Measurements from ENCODE around the gene CCDC126.
A peak's percentile ranks its signal among the peaks of the same experiment; 100 is the strongest.
"Not testable (repeated sequence)": the region's sequence is repeated elsewhere in the genome, so short reads cannot be mapped to it uniquely, and the experiment has no call there.

Gene CCDC126, protein sequence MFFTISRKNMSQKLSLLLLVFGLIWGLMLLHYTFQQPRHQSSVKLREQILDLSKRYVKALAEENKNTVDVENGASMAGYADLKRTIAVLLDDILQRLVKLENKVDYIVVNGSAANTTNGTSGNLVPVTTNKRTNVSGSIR
- total RNA-seq = 8.4 to 15.9 reads per million in 2 donors

DNA sequence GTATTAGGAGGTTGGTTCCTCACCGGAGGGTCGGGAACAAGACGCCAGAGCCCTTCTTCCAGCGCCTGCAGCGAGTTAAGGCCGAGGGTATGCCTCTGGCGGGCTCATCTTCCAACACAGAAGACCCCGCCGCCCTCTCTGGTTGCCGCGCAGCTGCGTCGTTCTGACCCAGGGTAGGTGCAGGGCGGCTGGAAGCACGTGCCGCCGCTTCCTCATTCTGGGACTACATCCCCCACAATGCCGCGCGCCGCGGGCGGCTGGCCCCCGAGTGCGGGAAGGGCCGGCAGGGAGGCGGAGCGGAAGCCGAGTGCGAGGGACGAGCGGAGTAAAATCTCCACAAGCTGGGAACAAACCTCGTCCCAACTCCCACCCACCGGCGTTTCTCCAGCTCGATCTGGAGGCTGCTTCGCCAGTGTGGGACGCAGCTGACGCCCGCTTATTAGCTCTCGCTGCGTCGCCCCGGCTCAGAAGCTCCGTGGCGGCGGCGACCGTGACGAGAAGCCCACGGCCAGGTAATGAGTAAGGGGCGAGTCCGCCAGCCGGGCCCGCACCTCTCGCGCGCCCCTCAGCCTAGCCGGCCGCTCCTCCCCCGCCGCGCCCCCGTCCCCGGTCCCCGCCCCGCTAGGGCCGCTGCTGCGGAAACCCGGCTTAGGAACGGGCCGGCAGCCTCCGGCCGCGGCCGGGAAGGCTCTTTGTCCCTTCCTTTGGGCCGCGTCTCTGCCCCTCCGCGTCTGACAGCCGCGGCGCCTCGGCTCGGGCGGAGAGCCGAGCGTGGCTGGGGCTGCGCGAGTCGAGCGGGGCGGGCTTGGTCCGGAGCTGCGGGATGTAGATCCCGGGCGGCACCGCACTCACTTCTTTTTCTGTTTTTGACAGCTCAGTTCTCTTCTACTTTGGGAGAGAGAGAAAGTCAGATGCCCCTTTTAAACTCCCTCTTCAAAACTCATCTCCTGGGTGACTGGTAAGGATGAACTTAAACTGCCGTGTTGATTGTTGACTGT is at the start of gene CCDC126:
Gene CCDC126 (plus strand): TSS at position 289 of the 998 bp plus-strand sequence. CDS start 13,934 bp downstream, outside the sequence.
- peak; percentile 75 for DNase-seq

DNA sequence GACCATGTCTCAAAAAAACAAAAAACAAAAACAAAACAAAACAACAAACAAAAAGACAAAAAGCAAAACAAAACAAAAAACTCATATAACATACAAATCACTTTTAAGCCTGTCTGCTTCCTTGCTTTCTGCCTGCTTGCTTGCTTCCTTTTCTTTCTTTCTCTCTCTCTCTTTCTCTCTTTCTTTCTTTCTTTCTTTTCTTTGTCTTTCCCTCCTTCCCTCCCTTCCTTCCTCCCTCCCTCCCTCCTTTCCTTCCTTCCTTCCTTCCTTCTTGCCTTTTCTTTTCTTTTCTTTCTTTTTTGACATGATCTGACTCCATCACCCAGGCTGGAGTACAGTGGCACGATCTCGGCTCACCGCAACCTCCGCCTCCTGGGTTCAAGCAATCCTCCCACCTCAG is 49.5 kb upstream of the CCDC126 start:
- no peak for DNase-seq

DNA sequence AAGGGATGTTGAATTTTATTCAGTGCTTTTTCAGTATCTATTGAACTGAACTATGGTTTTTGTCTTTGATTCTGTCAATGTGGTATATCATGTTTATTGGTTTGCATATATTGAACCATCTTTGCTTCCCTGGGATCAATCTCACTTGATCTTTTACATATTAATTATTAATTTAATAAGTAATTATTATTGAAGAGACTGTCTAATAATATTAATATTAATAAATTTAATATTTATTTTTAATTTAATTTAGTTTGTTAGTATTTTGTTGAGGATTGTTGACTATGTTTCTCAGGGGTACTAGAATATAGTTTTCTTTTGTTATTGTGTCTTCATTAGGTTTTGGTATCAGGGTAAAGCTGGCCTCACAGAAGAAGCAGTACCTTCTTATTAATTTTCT is 38.9 kb upstream of the CCDC126 start:
- no peak for DNase-seq

DNA sequence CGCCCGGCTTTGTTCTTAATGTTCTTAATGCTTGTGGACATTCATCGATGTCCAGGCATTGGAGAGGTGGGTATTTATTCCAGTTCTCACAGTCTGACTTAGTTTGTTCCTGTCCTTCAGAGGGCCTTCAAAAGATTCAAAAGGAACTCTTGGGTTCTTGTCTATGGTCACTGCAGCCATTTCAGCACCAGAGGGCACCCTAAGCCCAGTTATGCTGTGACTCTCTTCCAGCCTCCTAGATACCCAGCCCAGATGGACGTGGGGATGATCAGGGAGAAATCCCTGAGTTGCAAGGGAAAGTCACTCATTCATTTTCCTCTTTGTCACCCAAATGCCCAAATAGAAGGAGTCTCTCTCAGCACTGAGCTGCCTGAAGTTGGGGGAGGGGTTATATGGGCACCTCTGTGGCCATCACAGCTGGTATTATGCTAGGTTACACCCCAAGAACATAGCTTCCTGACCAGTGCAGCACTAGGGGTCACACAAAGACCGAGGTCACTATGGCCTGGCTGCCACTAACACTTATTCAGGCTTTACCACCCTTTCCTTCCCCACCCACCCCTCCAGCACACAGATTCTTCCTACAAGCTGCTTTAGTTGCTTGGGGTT is 26.5 kb upstream of the CCDC126 start:
- peak; percentile 59 for DNase-seq

DNA sequence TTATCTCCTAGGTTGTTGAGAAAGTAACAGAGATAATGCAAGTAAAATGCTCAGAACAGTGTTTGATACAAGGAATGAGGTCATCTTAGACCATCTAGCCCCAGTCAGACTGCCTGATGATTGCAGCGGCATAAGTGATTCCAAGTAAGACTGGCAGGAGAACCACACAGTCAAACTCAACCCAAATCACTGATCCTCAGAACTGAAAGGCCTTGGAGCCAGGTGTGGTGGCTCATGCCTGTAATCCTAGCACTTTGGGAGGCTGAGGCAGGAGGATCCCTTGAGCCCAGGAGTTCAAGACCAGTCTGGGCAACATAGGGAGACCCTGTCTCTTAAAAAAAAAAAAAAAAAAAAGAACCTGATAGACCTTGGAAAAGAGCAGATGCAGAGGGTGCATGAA is 15.2 kb upstream of the CCDC126 start:
- not testable (repeated sequence) for DNase-seq

DNA sequence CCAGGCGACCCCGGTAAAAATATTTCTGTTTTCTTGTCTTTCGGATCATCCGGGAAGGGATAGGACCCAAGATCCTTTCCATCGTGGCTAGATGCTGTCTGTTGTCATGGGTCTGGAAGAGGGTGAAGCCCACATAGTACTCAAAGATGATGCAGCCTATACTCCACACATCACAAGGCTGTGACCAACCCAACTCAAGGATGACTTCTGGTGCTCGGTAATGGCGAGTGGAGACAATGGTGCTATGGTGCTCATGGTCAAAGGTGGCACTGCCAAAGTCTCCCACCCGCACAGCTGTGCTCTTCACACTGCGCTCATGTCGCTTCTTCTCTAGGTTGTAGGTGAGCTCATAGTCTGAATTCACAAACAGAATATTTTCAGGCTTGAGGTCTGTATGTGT is 11.9 kb upstream of the CCDC126 start:
- DNase-seq = not testable (repeated sequence)

DNA sequence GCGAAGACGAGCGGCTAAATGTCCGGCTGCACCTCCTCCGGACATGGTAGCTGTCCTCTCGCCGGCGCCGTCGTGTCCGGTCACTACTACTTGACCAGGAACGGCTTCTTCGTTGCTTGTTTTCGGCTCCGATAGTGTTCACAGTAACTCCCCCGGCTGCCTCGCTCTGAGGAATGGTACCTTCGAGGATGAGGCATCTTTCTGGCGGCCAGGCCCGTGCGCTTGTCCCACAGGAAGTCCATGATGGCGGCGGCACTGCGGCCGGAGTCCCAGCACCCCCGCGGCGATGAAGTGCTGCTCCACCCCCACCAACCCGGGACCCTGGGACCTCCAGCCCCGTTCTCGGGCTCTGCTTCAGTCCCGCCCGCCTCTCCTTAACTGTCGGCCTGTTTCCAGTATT is 11.0 kb upstream of the CCDC126 start:
- no peak for DNase-seq

DNA sequence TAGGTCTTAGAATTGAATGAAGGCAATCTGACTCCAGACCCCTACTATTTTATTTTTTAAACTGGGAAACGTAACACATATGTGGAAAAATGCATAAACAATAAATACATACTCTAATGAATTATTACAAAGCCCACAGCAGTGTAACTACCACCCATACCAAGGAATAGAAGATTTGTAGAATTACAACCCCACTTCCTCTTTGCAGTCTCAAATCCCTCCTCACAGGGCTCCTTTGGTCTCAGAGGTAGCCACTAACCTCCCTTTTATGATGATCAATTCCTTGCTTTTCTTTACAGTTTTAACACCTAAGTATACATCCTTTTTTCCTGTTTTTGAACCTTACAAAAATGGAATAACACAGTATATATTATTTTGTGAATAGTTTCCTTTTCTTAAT is 6.7 kb upstream of the CCDC126 start:
- DNase-seq = no peak

DNA sequence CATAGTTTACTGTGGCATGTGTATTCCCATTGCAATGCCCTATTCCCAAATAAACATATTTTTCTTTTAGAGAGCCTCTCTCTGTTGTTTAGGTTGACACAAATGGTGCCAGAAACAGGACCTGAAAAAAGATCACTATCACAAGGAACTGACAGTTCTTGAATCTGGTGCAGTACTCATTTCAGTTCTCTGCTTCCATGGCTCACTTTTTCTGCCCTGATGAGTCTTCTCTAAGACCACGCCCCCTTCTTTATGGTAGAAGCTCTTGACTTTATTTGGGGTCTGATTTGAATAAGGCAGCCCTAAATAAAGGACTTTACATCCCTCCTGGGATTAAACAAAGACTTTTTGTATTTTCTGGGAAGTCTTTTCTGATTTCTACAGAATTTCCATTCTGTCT is 3.5 kb upstream of the CCDC126 start:
- no peak for DNase-seq

DNA sequence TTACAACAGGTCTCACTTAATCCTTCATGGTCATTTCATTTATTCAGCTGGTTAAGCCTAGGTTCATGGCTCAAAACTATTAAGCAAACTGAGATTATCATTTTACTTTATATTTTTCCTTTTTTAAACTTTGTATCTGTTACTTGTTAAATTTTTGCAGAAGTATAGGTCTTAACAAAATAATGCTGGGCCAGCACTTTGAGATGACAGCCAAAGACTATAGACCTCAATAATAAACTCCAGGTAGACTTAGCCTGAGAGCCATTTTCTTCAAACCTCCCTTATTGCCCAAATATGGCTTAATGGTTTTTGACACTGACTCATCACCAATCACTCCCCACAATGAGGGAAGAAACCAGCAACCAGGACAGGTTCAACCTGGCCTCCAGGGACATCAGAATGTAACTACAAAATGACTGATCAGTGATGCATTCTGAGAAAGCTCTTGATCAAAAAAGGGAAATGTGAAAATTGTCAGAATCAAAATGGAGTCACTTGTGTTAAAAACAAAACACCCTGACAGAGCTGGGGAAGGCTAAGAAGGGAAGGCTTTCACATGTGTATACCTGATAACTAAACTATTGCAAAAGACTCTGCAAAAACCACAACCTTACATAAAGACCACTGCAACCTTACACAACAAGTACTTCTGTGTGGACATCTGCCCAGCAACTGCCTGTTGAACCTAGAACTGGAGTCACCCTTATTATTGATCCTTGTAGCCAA is 2.1 kb upstream of the CCDC126 start:
- no peak for DNase-seq

DNA sequence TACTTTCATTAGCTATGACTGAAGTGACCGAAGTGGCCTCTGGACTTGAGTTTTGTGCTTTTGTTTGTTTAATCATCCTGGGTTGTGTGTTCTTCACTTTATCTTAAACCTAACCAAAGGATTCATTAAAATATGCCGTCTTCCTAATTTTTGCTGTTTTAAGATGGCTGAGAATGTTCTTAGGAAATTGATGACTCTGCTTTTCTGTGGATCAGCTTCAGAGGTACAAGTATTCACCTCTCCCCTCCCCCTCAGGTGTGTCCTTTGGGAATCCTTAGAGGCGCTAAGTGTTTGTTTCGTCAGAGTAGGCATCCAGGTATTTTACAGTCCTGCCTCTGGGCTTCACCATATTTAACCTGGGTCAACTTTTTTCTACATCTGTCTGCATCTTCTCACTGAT is 1.1 kb downstream of the CCDC126 start:
- no peak for DNase-seq

DNA sequence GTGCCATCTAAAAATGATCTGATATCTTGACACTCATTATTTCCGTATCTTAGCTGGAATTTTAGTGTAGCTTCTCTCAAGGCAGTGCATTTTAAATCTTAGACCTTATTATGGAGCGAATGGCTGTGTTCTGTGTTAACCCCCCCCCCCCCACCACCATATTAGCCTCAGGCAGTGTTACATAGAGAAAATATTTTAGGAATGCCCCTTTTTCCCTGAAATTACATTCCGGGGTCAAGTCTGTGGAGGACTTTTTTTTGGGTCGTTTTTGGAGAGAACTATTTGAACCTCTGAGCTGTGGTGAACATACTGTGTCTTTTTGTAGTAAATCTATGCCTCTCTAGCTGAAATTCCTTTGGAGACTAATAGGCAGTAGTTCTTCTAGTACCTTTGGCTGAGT is 3.1 kb downstream of the CCDC126 start:
- DNase-seq = no peak

DNA sequence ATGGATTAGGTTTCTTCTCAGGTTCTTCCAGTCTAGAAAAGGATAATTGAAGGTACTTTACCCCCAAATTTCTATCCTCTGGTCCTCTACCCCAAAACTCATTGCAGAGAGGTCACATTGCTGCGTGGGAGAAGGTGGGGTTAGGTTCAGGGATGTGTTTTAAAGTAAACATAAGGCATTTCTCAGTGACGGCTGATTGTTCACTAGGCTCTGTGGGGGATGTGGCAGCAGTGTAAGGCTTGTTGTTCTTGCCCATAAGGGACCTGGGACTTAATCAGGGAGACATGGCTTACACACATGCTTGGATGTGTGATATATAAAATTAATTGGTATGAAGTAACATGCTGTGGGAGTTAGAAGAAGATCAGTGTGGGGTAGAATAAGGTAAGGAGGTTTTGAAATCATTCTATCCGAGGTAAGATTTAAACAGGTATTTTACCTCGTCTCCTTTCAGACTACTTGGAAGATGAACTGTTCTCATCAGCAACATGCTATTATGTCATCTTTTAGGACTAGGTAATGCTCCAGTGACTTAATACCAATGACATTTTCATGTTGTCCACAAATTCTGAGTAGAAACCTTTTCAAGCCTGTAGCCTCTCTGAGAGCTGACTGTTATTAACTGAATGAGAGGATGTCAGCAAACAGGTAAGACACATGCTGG is 6.6 kb downstream of the CCDC126 start:
- DNase-seq = no peak

DNA sequence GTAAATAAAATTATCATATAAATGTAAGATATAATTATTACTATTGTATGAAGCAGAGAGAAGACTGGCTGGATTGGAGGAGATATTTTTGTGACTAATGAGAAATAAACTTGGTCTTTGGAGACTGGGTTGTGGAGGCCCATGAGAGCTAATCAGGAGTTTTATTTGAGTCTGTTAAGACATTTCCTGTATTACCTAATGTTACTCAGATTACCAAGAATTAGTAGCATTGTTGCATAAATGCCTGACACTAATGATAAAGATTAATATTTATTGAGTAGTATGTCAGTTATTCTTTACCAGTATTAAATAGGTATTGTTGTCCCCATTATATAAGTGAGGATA is 7.1 kb downstream of the CCDC126 start:
- no peak for DNase-seq

DNA sequence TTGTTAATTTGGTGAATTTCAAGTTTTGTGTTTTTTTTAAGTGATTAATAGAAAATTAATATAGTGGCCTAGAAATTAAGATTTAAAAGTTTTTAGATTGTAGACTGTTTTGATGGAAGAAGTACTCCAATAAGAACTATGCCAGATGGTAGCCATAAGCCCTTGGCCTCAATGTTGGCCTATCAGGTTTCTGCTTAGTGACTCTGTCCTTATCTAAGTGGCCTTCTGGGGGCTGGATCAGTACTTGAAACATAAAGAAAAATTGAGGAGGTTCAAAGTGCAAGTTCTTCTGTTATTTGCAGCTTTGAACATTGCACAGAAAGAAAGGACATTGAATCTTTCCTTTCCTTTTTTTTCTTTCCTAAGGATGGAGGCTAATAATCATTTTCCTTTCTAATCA is 9.9 kb downstream of the CCDC126 start:
- DNase-seq = no peak

DNA sequence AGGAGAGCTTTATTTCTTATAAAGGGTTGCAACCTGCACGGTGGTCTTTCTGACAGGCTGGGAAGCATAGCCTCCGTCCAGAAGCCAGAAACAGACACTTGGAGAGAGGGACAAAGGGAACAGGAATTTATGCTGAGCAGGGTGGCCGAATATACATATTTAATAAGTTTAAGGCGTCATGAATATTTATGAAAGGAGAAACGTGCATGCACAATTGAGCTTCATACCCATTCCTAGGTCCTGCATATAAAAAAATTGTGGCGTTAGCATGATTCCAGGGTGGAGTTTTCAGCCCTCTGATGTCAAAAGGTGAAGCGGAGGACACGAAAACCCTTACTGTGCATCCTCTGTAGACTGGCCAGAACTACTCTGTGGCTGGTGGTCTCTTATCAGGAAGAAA is 10.7 kb downstream of the CCDC126 start:
- no peak for DNase-seq

DNA sequence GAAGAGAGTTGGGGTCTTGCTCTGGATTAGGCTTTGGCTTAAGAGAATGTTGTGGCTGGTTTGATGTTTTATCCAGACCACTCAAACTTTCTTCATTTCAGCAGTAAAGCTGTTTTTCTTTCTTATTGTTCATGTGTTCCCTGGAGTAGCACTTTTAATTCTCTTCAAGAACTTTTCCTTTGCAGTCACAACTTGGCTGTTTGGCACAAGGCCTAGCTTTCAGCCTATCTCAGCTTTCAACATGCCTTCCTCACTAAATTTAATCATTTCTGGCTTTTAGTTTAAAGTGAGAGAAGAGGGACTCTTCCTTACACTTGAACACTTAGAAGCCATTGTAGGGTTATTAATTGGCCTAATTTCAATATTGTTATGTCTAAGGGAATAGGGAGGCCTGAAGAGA is 18.1 kb downstream of the CCDC126 start:
- no peak for DNase-seq

DNA sequence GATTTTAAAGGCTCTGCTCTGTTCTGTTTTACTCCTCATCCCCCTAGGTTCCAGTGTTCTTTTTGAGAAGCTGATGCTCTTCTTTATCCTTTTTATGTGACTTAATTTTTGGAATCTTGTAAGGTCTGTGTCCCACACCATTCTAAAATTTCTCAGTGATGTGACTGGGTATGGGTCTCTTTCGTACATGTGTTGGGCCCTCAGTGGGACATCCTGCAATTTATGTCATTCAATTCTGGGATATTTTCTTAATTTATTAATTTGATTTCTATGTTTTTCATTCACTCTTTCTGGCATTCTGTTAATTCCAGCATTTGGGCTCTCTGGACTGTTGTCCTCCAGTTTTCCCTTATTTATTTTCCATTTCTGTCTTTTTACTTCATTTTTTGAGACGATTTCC is 19.4 kb downstream of the CCDC126 start:
- no peak for DNase-seq

DNA sequence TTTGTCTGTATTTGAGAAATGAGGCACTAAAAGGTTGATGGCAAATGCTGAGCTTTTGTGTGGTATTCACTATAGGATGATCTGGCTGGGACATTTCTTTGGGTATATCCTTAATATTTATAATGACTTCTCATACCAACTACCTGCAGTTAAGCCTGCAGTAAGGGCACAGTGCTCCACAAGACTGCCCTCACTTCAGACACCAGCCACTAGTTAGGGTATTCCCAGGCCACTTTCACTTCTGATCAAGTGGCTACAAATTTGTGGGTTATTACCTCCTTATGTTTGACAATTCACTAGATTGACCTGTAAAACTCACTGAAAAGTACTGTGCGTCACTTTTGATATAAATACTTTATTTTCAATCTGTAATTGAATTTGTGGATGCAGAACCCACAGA is 20.3 kb downstream of the CCDC126 start:
- DNase-seq = no peak

DNA sequence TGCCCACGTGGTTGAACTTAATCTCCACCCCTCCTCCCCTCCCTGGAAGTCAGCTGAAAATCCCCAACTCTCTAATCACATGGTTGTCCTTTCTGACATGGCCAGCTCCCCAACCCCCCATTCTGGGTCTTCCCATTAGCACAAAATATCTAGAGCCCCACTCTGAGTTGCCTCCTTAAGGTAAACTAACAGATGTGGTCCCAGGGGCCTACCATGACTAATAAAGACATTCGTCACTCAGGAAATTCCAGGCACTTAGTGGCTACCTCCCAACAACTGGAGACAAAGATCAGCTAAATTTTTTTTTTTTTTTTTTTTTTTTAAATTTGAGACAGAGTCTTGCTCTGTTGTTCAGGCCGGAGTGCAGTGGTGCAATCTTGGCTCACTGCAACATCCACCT is 21.1 kb downstream of the CCDC126 start:
- DNase-seq = no peak

DNA sequence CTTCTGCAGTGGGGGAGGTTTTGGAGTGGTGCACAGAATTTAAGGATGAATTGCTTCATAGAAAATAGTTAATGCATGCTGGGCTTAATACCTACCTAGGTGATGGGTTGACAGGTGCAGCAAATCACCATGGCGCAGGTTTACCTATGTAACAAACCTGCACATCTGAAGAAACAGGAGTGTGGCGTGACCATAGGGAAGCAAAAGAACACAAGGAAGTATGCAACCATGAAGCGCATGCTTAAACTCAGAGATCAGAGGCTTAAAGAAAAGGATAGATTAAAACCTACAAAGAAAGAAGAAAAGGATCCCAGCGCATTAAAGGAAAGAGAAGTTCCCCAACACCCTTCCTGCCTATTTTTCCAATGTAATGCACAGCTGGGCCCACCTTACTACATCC is 22.0 kb downstream of the CCDC126 start:
- no peak for DNase-seq

DNA sequence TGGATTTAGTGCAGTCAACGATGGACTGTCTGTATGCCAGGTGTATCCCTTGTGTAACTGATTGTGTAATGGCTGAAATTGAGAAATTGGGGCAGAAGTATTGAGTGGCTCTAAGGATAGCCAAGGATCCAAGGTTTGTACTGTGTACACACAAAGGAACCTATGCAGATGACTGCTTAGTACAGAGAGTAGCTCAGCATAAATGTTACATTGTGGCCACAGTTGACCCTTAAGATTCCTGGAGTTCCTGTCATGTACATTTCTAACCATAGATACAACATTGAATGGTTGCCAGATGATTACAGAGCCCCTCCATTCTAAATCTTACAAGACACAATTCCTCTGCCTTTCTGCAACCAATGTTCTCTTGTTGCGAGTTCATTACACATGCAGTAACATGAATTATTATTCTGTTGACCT is 25.3 kb downstream of the CCDC126 start:
- no peak for DNase-seq

DNA sequence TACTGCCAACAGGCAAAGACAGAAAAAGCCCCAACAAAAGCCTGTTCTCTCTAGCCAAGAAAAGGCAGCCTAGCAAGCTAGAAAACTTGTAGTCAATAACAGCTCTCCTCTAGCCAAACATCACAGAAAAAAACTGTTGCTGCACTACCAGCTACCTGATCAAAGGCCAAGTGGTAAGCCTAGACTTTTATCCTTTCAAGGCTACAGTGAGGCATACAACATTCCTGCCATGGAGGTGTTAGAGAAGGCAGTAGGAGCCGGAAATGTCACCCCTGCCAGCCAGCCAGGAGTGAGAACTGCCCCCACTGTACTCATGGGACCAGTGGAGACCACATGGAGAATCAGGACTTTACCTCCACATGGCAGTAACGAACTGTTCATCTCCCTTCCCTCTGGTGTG is 31.2 kb downstream of the CCDC126 start:
- no peak for DNase-seq

All from T-helper 9 cell (primary cell).